Stimulated activated CD4-positive, alpha-beta T cell treated with anti-CD3 and anti-CD28 coated beads, Interleukin-1b, Interleukin-23, amount 100 ng/mL, for 48 hours (primary cell): Measurements from ENCODE around the gene CTDP1.

Experiments used
- DNase-seq: peaks from one replicate; pipeline ENCODE4 v3.0.0-alpha.2; 2020

Gene CTDP1

GRCh38 chr18:79799619-79800370, 120.2 kb downstream of the CTDP1 start:
- DNase-seq, result no peak

- no peak for DNase-seq
These were observed 121.0 kb downstream of the CTDP1 start for GRCh38 chr18:79800371-79801180.

GRCh38 chr18:79801217-79801616, 121.6 kb downstream of the CTDP1 start:
- no peak for DNase-seq

- no peak for DNase-seq
These were observed 122.0 kb downstream of the CTDP1 start for GRCh38 chr18:79801641-79802040.

GRCh38 chr18:79802298-79802697, 122.7 kb downstream of the CTDP1 start:
- no peak for DNase-seq

- DNase-seq, result no peak
These were observed 124.0 kb downstream of the CTDP1 start for GRCh38 chr18:79803611-79804051.
